Neuron (in vitro differentiated cells): Measurements from ENCODE around the gene EEF1A2.
"Not testable (repeated sequence)": the region's sequence is repeated elsewhere in the genome, so short reads cannot be mapped to it uniquely, and the experiment has no call there.

Source experiments
- H2AFZ ChIP-seq: one replicate; pipeline ENCODE4 v1.6.1; 2013; ENCODE audit warnings: low read depth, mild to moderate bottlenecking, inconsistent platforms, low read length, moderate library complexity
- H3K27me3 ChIP-seq: one replicate; pipeline ENCODE4 v1.6.1; 2013; ENCODE audit warnings: low read length; ENCODE audit not compliant: insufficient read depth
- H3K36me3 ChIP-seq: one replicate; pipeline ENCODE4 v1.6.1; 2013; ENCODE audit warnings: low read length; ENCODE audit not compliant: insufficient read depth
- H3K4me1 ChIP-seq: one replicate; pipeline ENCODE4 v1.6.1; 2013; ENCODE audit warnings: low read length; ENCODE audit not compliant: insufficient read depth
- H3K4me3 ChIP-seq: 2 replicates; pipeline ENCODE4 v1.5.1; 2013; ENCODE audit warnings: mild to moderate bottlenecking, low read length, moderate library complexity
- H3K9me3 ChIP-seq: one replicate; pipeline ENCODE4 v1.6.1; 2013; ENCODE audit warnings: low read length

The EEF1A2 gene

DNA sequence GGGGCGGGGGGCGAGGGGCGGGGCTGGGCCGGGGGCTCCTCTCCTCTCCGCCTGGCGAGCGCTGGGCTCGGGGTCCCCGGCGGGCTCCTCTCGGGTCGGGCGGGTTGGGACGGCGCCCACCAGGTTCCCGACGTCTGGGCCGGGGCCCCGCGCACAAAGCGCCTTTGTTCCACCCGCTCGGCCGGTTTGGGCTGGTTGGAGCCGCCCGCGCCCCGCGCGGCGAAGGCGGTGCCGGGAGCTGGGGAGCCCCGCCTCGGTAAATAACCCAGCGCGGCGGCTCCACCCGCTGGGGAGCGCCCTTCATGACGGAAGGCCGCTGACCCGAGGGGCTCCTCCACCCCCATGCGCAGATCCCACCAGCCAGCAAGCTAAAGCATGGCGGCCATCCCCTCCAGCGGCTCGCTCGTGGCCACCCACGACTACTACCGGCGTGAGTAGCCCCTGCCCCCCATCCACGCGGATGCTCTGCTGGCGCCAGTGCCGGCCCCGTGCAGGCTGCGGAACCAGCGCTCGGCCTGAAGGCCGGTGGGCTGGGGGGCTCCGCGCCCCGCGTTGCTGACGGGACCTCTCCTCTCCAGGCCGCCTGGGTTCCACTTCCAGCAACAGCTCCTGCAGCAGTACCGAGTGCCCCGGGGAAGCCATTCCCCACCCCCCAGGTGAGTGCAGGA lies 22.2 kb upstream of the EEF1A2 start:
- peaks cover 26% of the 10 kb centered on the region for H3K36me3 ChIP-seq
- peaks cover 17% of the 10 kb centered on the region for H3K4me1 ChIP-seq
- peaks cover 6% of the 10 kb centered on the region for H3K9me3 ChIP-seq
- H3K27me3 ChIP-seq = no peaks in the 10 kb centered on the region
- H3K4me3 ChIP-seq = peak overlapping the region; percentile 98
- no peak overlapping the region for H2AFZ ChIP-seq

DNA sequence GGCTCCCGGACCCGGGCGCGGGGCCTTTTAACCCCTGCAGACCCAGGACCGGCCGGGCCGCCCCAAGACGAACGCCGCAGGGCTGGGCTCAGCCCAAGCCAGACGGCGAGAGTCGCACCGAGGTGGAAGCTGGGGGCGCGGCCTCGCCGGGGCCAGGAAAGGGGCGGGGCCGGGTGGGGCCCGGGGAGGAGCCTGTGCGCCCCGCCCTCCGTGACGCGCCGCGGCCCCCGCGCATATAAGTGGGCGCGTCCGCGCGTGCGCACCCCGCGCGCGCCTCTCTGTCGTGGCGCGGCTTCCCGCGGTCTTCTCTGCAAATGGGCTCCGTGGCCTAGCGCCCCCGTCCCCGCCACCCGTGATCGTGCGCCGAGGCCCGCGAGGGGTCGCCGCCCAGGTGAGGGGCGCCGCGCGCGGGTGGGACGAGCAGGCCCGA lies 21.6 kb upstream of the EEF1A2 start, which contains the start of gene PPDPF:
PPDPF (plus strand) TSS at position 262 of the 430 bp plus-strand sequence. CDS start 544 bp downstream, outside the sequence.
- Histone ChIP-seq H3K36me3 (peaks cover 26% of the 10 kb centered on the region), H3K9me3 (peaks cover 6% of the 10 kb centered on the region), H2AFZ (peak within 1 kb of the TSS; percentile 75), H3K4me3 (peak within 1 kb of the TSS; percentile 98), H3K27me3 (no peaks in the 10 kb centered on the region), H3K4me1 (peaks cover 17% of the 10 kb centered on the region)

DNA sequence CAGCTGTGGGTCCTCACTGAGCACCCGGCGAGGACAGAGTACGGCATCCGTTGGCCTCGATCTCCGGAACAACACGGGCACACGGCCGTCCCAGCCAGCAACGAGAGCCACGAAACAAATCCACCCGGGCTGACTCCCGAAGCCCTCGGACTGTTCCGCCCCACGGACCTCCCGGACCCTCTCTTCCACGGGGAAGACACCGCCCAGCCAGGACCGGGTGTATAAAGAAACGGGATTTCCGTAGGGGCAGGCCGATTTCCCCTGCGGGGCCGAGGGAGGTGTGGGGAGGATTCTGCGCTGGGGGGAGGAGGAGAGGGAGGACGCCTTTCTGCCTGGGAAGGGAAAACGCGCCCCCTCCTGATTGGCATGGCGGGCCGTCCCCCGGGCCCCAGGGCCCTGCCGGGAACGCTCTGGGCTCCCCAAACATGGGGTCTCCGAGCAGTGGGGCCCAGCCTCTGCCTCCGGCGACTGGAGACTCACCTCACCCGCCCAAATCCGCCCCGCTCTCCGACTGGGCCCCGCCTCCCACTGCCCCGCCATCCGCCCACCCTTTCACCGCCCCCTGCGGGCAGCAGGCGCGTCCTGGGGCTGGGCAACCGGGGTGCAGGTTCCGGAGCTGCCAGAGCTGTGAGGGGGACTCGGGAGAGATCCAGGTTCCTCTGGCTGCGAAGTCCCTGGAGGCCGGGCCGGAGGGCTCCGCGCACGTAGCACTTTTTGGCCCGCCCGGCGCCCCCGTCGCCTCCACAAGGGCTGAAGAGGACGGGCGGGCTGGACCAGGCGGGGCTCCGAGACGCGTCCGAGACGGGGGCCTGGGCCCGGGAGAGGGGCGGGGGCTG lies 21.0 kb upstream of the EEF1A2 start:
- H2AFZ ChIP-seq = peak overlapping the region; percentile 75
- H3K4me3 ChIP-seq = peak overlapping the region; percentile 98
- no peaks in the 10 kb centered on the region for H3K27me3 ChIP-seq
- peaks cover 6% of the 10 kb centered on the region for H3K9me3 ChIP-seq
- H3K36me3 ChIP-seq = peaks cover 26% of the 10 kb centered on the region
- H3K4me1 ChIP-seq = peaks cover 17% of the 10 kb centered on the region

DNA sequence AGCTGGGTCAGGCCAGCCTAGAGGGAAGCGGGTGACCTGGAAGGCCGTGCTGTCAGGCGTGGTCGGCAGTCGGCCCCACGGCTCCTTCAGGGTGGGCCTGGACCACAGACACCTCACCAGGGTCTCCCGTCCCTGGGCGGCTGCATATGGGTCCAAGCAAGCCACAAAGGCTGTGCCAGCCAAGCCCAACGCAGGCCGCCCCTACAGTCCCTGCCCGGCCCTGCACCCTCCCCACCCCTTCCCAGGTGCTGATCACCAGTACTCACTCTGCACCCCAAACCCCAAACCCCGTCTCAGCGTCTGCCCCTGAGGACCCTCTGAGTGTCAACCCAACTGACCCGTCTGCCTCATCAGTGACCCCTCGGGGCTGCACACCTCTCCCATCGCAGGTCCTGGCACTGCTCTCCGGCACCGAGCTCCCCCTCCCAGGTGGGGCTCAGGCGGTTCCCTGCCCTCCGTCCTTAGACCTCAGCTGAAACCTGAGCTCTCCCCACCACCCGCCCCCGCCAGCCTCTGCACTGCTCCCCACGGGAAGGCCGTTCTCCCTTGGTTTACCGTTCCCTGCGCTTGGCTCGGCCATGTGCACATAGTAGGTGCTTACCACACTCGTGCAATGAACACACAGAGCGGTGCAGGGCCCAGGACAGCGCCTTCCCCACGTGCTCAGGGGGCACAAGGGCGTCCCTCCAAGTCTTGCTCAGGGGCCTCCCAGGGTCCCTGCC lies 20.2 kb upstream of the EEF1A2 start:
- peaks cover 17% of the 10 kb centered on the region for H3K4me1 ChIP-seq
- peaks cover 6% of the 10 kb centered on the region for H3K9me3 ChIP-seq
- H3K4me3 ChIP-seq = peak overlapping the region; percentile 98
- no peak overlapping the region for H2AFZ ChIP-seq
- peaks cover 26% of the 10 kb centered on the region for H3K36me3 ChIP-seq
- no peaks in the 10 kb centered on the region for H3K27me3 ChIP-seq

DNA sequence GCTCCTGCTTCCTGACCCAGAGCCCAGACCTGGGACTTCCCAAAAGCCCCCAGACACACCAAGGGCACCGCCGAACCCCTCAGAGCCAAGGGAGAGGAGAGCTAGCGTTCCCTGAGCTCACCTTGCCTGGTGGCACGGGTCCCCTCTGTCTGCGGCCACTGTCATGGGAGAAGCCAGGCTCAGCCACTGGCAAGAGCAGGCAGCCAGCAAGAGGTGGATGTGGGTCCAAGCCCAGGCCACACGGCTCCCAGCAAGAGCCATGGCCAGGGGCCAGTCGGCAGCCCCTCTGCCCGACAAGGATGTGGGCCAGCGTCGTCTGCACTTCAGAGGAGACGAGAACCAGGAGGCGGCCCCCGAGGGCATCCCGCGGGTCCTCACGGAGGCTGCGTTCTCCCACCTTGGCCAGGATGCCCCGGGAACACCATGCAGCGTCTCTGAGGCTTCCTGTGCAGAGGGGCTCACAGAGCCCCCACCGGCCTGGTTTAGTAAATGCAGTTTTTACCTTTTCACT lies 19.5 kb upstream of the EEF1A2 start:
- H3K4me3 ChIP-seq = no peak overlapping the region
- H2AFZ ChIP-seq = no peak overlapping the region
- H3K27me3 ChIP-seq = no peaks in the 10 kb centered on the region

GRCh38 chr20:63517376-63518309 lies 18.8 kb upstream of the EEF1A2 start:
- no peaks in the 10 kb centered on the region for H3K27me3 ChIP-seq
- H3K4me3 ChIP-seq = no peak overlapping the region
- H3K36me3 ChIP-seq = peaks cover 17% of the 10 kb centered on the region
- H3K9me3 ChIP-seq = peaks cover 6% of the 10 kb centered on the region
- H2AFZ ChIP-seq = no peak overlapping the region
- H3K4me1 ChIP-seq = peaks cover 17% of the 10 kb centered on the region

More for the DNA sequence above, 19.5 kb upstream of the EEF1A2 start:
- H3K9me3 ChIP-seq = peaks cover 5% of the 10 kb centered on the region
- H3K4me1 ChIP-seq = peaks cover 17% of the 10 kb centered on the region
- H3K36me3 ChIP-seq = peaks cover 23% of the 10 kb centered on the region

- H2AFZ ChIP-seq, H3K4me3 ChIP-seq, H3K36me3 ChIP-seq, H3K4me1 ChIP-seq, H3K27me3 ChIP-seq, H3K9me3 ChIP-seq: not testable (repeated sequence)
Measured at GRCh38 chr20:63514520-63514919, 15.6 kb upstream of the EEF1A2 start.

DNA sequence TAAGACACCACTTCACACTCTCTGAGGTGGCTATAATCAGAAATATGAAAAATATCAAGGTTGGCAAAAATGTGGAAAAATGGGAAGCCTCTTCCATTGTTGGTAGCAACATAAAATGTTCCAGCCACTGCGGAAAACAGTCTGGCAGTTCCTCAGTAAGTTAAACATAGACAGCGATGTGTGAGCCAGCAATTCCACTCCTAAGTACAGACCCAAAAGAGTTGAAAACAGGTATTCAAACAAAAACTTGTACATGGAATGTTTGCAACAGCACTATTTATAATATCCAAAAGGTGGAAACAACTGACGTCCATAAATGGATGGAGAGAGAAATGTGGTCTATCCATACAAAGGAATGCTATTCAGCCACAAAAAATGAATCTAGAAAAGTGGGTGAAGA lies 14.3 kb upstream of the EEF1A2 start:
- Histone ChIP-seq H3K36me3 (peaks cover under 1% of the 10 kb centered on the region), H3K4me1 (no peaks in the 10 kb centered on the region), H3K4me3 (no peak overlapping the region), H2AFZ (no peak overlapping the region), H3K9me3 (peaks cover 7% of the 10 kb centered on the region), H3K27me3 (no peaks in the 10 kb centered on the region)

- H2AFZ ChIP-seq = no peak overlapping the region
- H3K4me1 ChIP-seq = no peaks in the 10 kb centered on the region
- H3K4me3 ChIP-seq = no peak overlapping the region
- peaks cover 19% of the 10 kb centered on the region for H3K9me3 ChIP-seq
- H3K36me3 ChIP-seq = no peaks in the 10 kb centered on the region
- H3K27me3 ChIP-seq = no peaks in the 10 kb centered on the region
Measured at GRCh38 chr20:63509088-63509564, 10.2 kb upstream of the EEF1A2 start.

DNA sequence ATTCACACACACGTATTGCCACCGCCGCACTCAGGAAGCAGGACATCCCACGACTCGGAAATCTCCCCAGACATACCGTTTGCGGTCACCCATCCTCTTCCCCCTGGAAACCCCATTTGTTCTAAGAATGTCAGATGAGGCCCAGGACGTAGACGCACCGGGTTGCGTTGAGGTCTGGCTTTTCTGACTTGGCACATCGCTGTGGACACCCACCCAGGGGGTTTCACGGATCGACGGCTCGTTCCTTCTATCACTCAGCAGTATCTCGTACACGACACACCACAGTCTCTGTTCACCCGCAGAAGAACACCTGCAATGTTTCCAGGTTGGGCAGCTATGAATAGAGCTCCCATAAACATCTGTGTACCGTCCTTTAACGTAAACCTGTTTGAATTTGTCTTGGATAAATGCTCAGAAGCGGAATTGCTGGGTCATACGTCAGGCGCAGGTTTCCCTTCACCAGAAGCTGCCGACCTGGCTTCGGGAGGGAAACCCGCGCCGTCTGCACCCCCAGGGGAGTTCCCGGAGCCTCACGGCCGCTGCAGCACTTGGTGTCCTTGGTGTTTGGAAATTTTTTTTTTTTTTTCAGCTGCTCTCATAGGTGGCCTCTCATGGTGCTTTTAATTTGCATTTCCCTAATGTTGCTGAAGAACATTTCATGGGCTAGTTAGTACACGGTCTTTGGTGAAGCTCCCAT lies 9.3 kb upstream of the EEF1A2 start:
- no peaks in the 10 kb centered on the region for H3K36me3 ChIP-seq
- peaks cover 9% of the 10 kb centered on the region for H3K4me1 ChIP-seq
- no peak overlapping the region for H3K4me3 ChIP-seq
- no peaks in the 10 kb centered on the region for H3K27me3 ChIP-seq
- H3K9me3 ChIP-seq = peaks cover 17% of the 10 kb centered on the region
- H2AFZ ChIP-seq = no peak overlapping the region

DNA sequence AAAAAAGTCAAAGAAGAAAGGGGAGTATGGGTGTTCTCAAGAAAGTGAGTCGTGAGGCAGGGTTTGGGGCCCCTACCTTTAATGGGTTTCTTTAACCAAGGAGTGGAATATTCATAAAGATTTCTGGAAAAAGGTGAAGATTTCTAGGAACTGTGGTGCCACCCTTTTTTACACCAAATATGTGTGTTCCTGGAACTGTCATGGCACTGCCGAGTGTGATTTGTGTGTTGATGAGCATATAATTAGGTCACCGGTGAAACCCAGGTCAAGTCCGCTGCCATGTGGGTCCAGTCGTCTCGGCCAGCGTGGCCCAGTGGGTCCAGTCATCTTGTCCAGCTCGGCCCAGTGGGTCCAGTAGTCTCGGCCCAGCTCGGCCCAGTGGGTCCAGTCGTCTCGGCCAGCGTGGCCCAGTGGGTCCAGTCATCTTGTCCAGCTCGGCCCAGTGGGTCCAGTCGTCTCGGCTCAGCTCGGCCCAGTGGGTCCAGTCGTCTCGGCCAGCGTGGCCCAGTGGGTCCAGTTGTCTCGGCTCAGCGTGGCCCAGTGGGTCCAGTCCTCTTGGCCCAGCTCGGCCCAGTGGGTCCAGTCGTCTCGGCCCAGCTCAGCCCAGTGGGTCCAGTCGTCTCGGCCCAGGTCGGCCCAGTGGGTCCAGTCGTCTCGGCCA lies 8.3 kb upstream of the EEF1A2 start:
- Histone ChIP-seq H3K9me3 (peaks cover 14% of the 10 kb centered on the region), H3K36me3 (no peaks in the 10 kb centered on the region), H3K4me1 (peaks cover 18% of the 10 kb centered on the region), H3K27me3 (no peaks in the 10 kb centered on the region), H2AFZ (no peak overlapping the region), H3K4me3 (no peak overlapping the region)
